ENCODE data around the gene IGSF3.
"Not testable (repeated sequence)": the region's sequence is repeated elsewhere in the genome, so short reads cannot be mapped to it uniquely, and the experiment has no call there.

IGSF3 gene

DNA sequence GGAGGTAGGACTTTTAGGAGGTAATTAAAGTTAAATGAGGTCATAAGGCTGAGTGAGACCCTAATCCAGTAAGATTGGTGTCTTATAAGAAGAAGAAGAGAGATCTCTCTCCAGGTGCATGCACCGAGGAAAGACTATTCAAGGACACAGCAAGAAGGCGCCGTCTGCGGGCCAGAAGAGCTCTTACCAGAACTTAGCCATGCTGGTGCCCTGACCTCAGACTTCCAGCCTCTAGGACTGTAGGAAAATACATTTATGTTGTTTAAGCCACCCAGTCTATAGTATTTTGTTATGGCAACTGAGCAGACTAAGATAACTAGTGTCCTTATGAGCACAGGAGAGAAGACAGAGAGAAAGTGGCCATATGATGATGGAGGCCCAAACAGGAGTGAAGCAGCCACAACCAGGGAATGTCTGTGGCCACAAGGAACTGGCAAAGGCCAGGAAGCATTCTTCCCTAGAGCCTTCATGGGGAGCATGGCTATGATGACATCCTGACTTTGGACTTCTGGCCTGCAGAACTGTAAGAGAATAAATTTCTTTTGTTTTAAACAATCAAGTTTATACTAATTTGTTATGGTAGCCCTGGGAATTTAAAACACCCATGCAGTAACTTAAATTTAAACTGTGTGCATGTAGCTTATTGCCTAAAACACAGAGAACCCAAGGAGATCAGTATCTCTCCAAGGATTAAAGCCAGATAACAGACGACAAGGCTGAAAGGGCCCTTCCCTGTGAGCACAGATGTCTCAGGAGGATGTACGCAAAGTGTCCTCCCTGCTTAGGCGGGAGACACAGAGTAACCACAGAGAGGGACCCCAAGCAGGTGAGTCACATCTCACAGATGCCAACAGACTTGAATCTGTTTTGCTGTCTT is 86.8 kb downstream of the IGSF3 start:
- DNase-seq (ENCODE audit: extremely low read depth in 1 of 2, low read depth in 1 of 2): no peak

DNA sequence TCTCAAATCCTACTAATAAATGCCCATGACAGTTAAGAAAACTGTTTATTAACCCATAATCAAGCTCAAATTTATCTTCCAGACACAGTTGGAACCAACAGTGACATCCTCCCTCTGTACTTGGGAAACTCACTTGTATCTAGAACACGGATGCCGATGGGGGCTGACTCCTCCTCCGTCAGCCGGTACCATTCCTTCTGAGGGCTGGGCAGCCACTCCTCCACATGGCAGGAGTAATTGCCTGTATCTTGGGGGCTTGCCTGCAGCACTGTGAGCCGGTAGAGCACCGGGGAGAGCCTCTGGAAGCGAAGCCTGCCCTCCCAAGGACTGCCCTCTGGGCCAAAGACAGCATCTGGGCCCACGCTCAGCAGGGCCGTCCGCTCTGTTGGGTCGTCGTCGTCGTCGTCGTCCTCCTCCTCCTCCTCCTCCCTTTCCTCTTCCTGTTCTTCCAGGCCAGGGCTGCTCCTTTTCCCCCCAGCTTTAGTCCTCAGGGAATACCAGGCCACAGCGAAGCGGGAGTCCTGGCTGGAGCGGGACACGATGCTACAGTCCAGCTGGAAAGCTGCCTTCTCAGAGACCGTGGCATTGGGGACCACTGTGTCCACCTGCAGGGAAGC is 88.2 kb downstream of the IGSF3 start:
- no peak for DNase-seq (ENCODE audit: extremely low read depth in 1 of 2, low read depth in 1 of 2)

DNA sequence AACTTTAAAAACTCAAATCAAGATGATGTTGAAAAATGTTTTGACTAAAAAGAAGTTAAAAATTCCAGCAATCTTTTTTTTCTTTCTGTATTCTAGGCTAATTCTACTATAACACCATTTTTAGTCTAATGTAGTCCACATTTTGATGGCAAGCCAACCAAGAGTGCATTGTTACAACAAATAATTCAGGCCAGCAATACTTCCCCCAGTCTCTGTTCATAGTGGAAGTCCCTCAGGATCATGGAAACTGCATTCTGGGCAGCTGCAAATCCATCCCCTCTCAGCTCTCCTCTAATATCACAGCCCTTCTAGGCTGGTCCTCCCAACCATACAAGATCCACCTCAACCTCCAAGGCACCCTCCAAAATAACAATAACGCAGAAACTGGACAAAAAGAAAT is 89.0 kb downstream of the IGSF3 start:
- DNase-seq (ENCODE audit: extremely low read depth in 1 of 2, low read depth in 1 of 2): no peak

DNA sequence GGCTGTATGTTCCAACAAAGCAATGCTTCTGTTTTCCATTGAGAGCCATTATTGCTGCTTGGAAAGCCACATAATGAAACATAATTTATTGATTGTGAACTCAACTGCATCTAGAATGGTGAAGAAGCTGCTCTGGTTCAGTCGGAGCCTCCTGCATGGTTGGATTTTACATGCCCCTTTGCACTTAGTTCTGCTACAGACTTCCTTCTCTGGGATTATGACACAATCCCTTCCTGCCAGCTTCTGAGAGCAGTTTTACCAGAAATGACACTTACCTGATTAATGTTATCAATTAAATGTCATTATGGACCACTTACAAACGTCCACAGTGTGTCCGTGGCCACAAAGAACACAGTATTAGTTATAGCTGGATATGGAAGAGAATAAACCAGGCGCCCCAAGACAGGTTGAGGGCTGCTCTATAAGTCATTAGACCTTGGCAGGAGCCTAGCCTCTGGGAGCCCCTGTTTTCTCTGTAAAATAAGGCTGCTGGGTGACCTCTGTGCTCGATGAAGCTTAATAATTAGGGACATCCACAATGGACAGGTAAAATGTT is 89.7 kb downstream of the IGSF3 start:
- DNase-seq (ENCODE audit: extremely low read depth in 1 of 2, low read depth in 1 of 2): no peak

- peak in 1 of 2 donors; percentile 25 for DNase-seq (ENCODE audit: extremely low read depth in 1 of 2, low read depth in 1 of 2)
Measured at GRCh38 chr1:116574581-116575291, 92.8 kb downstream of the IGSF3 start.

DNA sequence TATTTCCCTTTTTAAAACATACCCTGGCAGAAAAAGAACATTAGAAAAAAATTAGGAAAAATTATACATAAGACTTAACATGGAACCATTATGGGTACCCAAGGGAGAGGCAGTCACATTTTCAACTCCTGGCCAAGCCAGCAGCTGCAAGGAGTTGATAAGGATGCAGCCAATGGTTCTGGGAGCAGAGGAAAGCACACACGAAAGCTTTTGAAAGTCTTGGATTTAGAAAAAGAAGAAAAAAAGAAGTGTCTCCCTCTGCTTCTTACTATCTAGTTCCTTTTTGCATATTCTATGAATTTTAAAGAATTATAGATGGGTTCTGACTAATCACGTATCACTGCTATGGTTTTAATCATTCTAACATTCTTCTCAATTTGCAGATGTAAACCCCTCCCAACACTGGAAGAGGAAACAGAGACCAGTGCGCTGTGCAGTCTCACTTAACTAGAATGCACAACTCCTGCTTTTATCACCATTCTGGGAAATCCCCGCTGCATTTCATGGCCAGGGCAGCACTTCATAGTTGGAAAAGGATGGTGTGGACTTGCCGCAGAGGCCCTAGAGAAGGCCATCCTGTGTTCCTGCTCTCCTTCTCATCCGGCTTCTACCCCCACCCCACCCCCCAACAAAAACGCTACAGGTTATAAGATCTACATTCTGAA is 94.0 kb downstream of the IGSF3 start:
- no peak for DNase-seq (ENCODE audit: extremely low read depth in 1 of 2, low read depth in 1 of 2)

GRCh38 chr1:116572771-116573430 is 94.6 kb downstream of the IGSF3 start:
- no peak for DNase-seq (ENCODE audit: extremely low read depth in 1 of 2, low read depth in 1 of 2)

- DNase-seq (ENCODE audit: extremely low read depth in 1 of 2, low read depth in 1 of 2): no peak
Measured at GRCh38 chr1:116572099-116572498, 95.4 kb downstream of the IGSF3 start.

DNA sequence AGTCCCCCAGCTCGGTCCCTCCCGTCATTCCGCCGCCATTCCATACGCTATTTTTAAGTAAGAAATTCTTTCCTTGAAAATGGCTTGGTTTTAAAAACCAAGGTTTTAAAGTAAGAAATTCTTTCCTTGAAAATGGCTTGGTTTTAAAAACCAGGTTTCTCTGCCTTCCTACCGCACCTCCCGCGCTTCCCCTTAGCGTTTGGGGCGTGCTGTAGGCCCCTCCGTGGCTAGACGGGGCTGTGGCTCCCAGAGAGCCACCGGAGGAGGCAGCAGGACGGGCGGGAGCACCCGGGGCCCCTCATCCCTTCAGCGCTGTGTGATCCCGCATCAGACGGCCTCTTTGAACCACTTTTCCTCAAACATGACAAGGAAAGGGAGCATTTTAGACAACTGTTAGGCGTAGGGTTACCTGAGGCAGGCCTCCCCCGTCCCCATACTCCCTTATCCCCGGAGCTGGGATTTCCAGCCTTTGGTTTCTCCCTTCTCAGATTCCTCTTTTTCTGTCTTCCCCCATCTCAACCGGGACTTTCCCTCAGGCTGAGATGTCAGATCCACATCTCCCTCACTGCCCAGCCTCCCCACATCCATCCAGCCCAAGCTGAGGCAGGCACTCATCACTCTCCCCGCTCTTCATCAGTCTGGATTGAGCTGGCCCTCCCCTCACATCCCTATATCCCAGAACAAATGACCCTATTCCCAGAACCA is 96.2 kb downstream of the IGSF3 start:
- no peak for DNase-seq (ENCODE audit: extremely low read depth in 1 of 2, low read depth in 1 of 2)

DNA sequence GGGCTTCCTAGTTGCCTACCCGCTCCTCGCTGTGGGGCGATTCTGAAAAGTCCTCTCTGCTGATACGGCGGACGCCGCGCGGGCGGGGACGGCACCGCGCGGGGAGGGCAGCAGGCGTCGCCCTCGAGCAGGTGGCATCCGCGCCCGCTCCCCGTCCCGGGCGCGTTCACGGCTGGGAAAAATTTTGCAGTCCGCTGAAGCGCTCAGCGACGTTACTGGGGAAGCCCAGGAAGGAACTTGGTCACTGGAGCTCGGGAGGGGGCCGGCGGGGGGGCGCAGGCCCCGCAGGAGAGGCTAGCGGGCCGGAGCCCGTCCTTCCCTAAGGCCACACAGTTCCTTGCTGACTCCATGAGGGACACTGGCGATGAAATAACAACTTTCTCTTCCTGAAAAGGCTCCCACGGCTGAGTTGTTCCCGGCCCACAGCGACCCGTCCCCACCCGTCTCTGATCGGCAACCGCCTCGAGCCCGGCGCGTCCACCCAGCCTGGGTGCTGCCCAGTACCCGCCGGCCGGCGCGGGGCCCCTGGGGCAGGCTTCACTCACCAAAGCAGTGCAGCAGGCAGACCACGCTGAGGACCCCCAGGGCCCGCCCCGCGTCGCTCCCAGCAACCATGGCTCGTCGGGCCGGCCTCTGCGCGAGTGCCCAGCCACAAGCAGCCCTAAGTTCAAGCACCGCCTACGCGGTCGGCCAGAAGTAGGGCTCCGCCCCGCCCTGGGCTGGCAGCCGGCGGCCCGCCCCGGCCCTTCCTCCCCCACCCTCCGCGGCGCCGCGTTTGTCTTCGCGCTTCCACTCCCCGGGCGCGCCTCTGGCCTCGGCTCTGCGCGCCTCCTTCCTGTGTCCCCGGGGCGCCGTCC is 96.9 kb downstream of the IGSF3 start, which contains the start of gene CD58:
Gene CD58, minus strand, starts transcription at position 669 of the 857 bp plus-strand sequence. Its CDS starts 54 bp downstream, at position 615.
- peak; percentile 36 to 73 for DNase-seq (ENCODE audit: extremely low read depth in 1 of 2, low read depth in 1 of 2)

GRCh38 chr1:116569776-116570357 is 97.7 kb downstream of the IGSF3 start:
- DNase-seq (ENCODE audit: extremely low read depth in 1 of 2, low read depth in 1 of 2): peak in 1 of 2 donors; percentile 17

- DNase-seq (ENCODE audit: extremely low read depth in 1 of 2, low read depth in 1 of 2): no peak
Measured at GRCh38 chr1:116569381-116569670, 98.2 kb downstream of the IGSF3 start.

GRCh38 chr1:116568662-116569380 is 98.7 kb downstream of the IGSF3 start:
- no peak for DNase-seq (ENCODE audit: extremely low read depth in 1 of 2, low read depth in 1 of 2)

DNA sequence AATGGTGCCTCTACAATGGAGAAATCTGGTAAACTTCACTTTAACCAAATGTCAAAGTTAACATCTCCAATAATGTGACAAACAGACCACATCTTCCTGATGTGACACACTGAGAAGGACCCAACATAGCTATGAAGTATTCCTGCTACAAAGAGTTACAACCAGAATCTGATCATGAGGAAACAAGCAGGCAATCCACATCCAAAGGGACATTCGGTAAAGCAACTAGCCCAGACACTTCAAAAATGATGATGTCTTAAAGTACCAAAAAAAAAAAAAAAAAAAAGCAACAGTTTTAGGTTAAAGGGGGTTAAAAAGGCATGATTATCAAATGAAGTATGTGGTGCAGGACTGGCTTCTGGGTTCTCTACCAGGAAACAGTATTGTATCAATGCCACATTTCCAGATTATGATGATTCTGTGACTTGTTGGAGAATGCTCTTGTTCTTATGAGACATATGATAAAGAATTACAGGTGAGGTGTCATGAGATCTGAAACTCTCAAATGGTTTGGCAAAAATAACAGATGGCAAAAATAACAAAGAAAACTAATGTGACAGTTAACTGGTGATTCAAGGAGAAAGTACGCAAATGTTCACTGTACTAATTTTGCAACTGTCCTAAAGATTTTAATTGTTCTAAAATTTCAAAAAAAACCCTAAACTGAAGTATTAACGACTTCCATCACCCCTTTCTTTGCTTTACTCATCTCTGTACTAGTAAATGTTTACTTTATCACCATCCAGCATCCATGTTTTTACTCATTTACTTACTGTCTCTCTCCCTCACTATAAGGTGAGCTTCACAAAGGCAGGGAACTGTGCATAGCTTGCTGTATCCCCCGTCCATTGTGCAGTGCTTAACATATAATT is 99.5 kb downstream of the IGSF3 start:
- no peak for DNase-seq (ENCODE audit: extremely low read depth in 1 of 2, low read depth in 1 of 2)

DNA sequence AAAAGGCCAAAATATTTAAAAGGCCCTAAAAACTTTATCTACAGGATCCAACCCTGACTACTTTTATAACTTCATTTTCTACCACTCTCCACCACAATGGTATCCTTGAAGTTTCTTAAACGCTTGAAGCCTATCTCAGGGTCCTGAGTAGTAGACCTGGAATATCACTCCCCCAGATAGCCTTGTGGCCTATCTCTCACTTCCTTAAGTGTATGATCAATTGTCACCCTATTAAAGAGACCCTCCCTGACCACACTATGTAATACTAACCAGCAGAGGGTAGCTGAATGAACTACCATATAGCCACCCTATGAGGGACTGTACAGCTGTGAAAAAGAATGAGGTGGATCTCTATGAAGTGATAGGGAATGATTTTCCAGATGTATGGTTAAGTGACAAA is 102.3 kb downstream of the IGSF3 start:
- no peak for DNase-seq (ENCODE audit: extremely low read depth in 1 of 2, low read depth in 1 of 2)

DNA sequence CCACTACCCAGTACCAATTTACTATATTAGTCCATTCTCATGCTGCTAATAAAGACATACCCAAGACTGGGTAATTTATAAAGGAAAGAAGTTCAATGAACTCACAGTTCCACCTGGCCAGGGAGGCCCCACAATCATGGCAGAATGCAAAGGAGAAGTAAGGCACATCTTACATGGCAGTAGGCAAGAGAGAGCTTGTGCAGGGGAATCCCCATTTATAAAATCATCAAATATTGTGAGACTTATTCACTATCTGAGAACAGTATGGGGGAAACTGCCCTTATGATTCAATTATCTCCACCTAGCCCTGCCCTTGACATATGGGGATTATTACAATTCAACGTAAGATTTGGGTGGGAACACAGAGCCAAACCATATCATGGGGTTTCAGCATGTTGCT is 103.1 kb downstream of the IGSF3 start:
- DNase-seq (ENCODE audit: extremely low read depth in 1 of 2, low read depth in 1 of 2): no peak

- DNase-seq (ENCODE audit: extremely low read depth in 1 of 2, low read depth in 1 of 2): not testable (repeated sequence)
Measured at GRCh38 chr1:116562465-116562864, 105.1 kb downstream of the IGSF3 start.
